HG03095 (cell line): ENCODE measurements around the gene CORO2B.

Experiments
- ATAC-seq: cut with Tn5 transposase; IDR thresholded peaks from one replicate; pipeline ENCODE4 v1.9.1; 2021; ENCODE audit warnings: moderate library complexity; ENCODE audit not compliant: unreplicated experiment

CORO2B gene

GRCh38 chr15:68578980-68579935 is at the start of gene CORO2B:
CORO2B (plus strand) TSS chr15:68578993; CDS start chr15:68579263, 270 bp downstream.
- ATAC-seq, result no peak

- no peak for ATAC-seq
Measured at GRCh38 chr15:68531387-68532179, 47.2 kb upstream of the CORO2B start.

GRCh38 chr15:68536331-68537095 is 42.3 kb upstream of the CORO2B start:
- no peak for ATAC-seq

GRCh38 chr15:68537097-68537496 is 41.7 kb upstream of the CORO2B start:
- ATAC-seq, result no peak

GRCh38 chr15:68537506-68537905 is 41.3 kb upstream of the CORO2B start:
- ATAC-seq, result no peak

GRCh38 chr15:68538311-68538710 is 40.5 kb upstream of the CORO2B start:
- no peak for ATAC-seq

GRCh38 chr15:68541743-68542142 is 37.0 kb upstream of the CORO2B start:
- no peak for ATAC-seq

- no peak for ATAC-seq
Measured at GRCh38 chr15:68542348-68542747, 36.4 kb upstream of the CORO2B start.

- no peak for ATAC-seq
Measured at GRCh38 chr15:68542771-68543164, 36.0 kb upstream of the CORO2B start.

GRCh38 chr15:68543165-68544008 is 35.4 kb upstream of the CORO2B start:
- ATAC-seq, result no peak

GRCh38 chr15:68546318-68546717 is 32.5 kb upstream of the CORO2B start:
- no peak for ATAC-seq

- no peak for ATAC-seq
Measured at GRCh38 chr15:68548364-68548763, 30.4 kb upstream of the CORO2B start.

GRCh38 chr15:68550004-68550403 is 28.8 kb upstream of the CORO2B start:
- ATAC-seq, result no peak

- ATAC-seq, result no peak
Measured at GRCh38 chr15:68550498-68551295, 28.1 kb upstream of the CORO2B start.

- no peak for ATAC-seq
Measured at GRCh38 chr15:68551296-68551635, 27.5 kb upstream of the CORO2B start.

GRCh38 chr15:68552344-68552743 is 26.4 kb upstream of the CORO2B start:
- no peak for ATAC-seq

GRCh38 chr15:68552773-68553172 is 26.0 kb upstream of the CORO2B start:
- ATAC-seq, result no peak

GRCh38 chr15:68553314-68553993 is 25.3 kb upstream of the CORO2B start:
- ATAC-seq, result no peak
